ENCODE data around the gene SMIM10L2A.

The SMIM10L2A gene

DNA sequence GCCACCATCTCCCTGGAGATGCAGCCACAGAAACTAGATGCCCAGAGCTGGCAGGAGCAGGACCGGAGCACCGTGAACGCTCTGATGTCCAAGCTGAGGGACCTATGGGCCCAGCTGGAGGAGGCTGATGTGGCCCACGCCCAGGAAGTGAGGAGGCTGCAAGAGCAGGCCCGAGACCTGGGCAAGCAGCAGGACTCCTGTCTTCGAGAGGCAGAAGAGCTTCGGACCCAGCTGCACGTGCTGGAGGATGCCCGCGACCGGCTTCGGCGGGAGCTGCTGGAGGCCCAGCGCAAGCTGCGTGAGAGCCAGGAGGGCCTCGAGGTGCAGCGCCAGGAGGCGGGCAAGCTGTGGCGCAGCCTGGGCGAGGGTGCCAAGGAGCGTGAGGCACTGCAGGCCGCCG lies 14.2 kb downstream of the SMIM10L2A start:
- TF ChIP-seq EZH2 (IDR thresholded peaks at IDR 0.05; ENCODE audit: borderline replicate concordance, low read length) = no peak
- TF ChIP-seq, protein P1, sequence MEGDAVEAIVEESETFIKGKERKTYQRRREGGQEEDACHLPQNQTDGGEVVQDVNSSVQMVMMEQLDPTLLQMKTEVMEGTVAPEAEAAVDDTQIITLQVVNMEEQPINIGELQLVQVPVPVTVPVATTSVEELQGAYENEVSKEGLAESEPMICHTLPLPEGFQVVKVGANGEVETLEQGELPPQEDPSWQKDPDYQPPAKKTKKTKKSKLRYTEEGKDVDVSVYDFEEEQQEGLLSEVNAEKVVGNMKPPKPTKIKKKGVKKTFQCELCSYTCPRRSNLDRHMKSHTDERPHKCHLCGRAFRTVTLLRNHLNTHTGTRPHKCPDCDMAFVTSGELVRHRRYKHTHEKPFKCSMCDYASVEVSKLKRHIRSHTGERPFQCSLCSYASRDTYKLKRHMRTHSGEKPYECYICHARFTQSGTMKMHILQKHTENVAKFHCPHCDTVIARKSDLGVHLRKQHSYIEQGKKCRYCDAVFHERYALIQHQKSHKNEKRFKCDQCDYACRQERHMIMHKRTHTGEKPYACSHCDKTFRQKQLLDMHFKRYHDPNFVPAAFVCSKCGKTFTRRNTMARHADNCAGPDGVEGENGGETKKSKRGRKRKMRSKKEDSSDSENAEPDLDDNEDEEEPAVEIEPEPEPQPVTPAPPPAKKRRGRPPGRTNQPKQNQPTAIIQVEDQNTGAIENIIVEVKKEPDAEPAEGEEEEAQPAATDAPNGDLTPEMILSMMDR (IDR thresholded peaks at IDR 0.05; ENCODE audit: low read length) = no peak
- Histone ChIP-seq H3K4me3 (ENCODE audit: low read depth, low read length, poor library complexity, severe bottlenecking) (no peak overlapping the region), H3F3A (ENCODE audit: insufficient read depth, low read length) (no peaks in the 10 kb centered on the region), H3K27ac (ENCODE audit: low read depth, low read length, poor library complexity, severe bottlenecking) (no peak overlapping the region), H3K9ac (ENCODE audit: low read length) (no peak overlapping the region), H3K27me3 (ENCODE audit: insufficient read depth, low read length) (no peaks in the 10 kb centered on the region), H3K79me2 (ENCODE audit: insufficient read depth, low read length) (no peaks in the 10 kb centered on the region), H3K4me1 (ENCODE audit: insufficient read depth, low read length, severe bottlenecking) (no peaks in the 10 kb centered on the region), H3K36me3 (ENCODE audit: insufficient read depth, low read length) (no peaks in the 10 kb centered on the region), H3K9me2 (ENCODE audit: low read depth, low read length) (no peaks in the 10 kb centered on the region), H4K20me1 (ENCODE audit: insufficient read depth, low read length) (no peaks in the 10 kb centered on the region), H2AFZ (ENCODE audit: low read length) (no peak overlapping the region), H3K9me3 (ENCODE audit: low read length) (no peaks in the 10 kb centered on the region), H3K4me2 (ENCODE audit: low read length) (no peak overlapping the region)

DNA sequence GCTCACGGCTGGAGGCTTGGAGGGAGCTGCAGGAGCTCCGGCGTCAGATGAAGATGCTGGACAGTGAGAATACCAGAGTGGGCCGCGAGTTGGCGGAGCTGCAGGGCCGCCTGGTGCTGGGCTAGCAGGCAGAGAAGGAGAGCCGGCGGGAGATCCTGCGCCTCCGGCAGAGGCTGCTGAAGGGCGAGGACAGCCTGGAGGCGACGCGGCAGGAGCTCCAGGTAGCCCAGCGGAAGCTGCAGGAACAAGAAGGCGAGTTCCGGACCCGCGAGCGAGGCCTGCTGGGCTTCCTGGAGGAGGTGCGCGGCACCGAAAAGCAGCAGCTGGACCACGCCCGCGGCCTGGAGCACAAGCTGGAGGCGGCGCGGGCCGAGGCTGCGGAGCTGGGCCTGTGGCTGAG lies 14.7 kb downstream of the SMIM10L2A start:
- TF ChIP-seq, protein P1 (IDR thresholded peaks at IDR 0.05; ENCODE audit: low read length) = no peak
- TF ChIP-seq EZH2 (IDR thresholded peaks at IDR 0.05; ENCODE audit: borderline replicate concordance, low read length) = no peak
- Histone ChIP-seq H2AFZ (ENCODE audit: low read length) (no peak overlapping the region), H3K4me1 (ENCODE audit: insufficient read depth, low read length, severe bottlenecking) (no peaks in the 10 kb centered on the region), H3K9me2 (ENCODE audit: low read depth, low read length) (no peaks in the 10 kb centered on the region), H3F3A (ENCODE audit: insufficient read depth, low read length) (no peaks in the 10 kb centered on the region), H3K9me3 (ENCODE audit: low read length) (no peaks in the 10 kb centered on the region), H3K9ac (ENCODE audit: low read length) (no peak overlapping the region), H3K79me2 (ENCODE audit: insufficient read depth, low read length) (no peaks in the 10 kb centered on the region), H4K20me1 (ENCODE audit: insufficient read depth, low read length) (no peaks in the 10 kb centered on the region), H3K27me3 (ENCODE audit: insufficient read depth, low read length) (no peaks in the 10 kb centered on the region), H3K27ac (ENCODE audit: low read depth, low read length, poor library complexity, severe bottlenecking) (no peak overlapping the region), H3K4me2 (ENCODE audit: low read length) (no peak overlapping the region), H3K36me3 (ENCODE audit: insufficient read depth, low read length) (no peaks in the 10 kb centered on the region), H3K4me3 (ENCODE audit: low read depth, low read length, poor library complexity, severe bottlenecking) (no peak overlapping the region)

GRCh38 chrX:135436966-135437866 lies 15.5 kb downstream of the SMIM10L2A start:
- no peaks in the 10 kb centered on the region for H4K20me1 ChIP-seq (ENCODE audit: insufficient read depth, low read length)
- no peaks in the 10 kb centered on the region for H3K36me3 ChIP-seq (ENCODE audit: insufficient read depth, low read length)
- no peaks in the 10 kb centered on the region for H3K27me3 ChIP-seq (ENCODE audit: insufficient read depth, low read length)
- H3K4me1 ChIP-seq (ENCODE audit: insufficient read depth, low read length, severe bottlenecking) = no peaks in the 10 kb centered on the region
- H3K4me2 ChIP-seq (ENCODE audit: low read length) = no peak overlapping the region
- no peak overlapping the region for H3K4me3 ChIP-seq (ENCODE audit: low read depth, low read length, poor library complexity, severe bottlenecking)
- H2AFZ ChIP-seq (ENCODE audit: low read length) = no peak overlapping the region
- TF ChIP-seq, protein P1 (IDR thresholded peaks at IDR 0.05; ENCODE audit: low read length) = no peak
- TF ChIP-seq EZH2 (IDR thresholded peaks at IDR 0.05; ENCODE audit: borderline replicate concordance, low read length) = no peak
- no peaks in the 10 kb centered on the region for H3K9me2 ChIP-seq (ENCODE audit: low read depth, low read length)
- H3F3A ChIP-seq (ENCODE audit: insufficient read depth, low read length) = no peaks in the 10 kb centered on the region
- no peaks in the 10 kb centered on the region for H3K79me2 ChIP-seq (ENCODE audit: insufficient read depth, low read length)
- H3K27ac ChIP-seq (ENCODE audit: low read depth, low read length, poor library complexity, severe bottlenecking) = no peak overlapping the region
- no peak overlapping the region for H3K9ac ChIP-seq (ENCODE audit: low read length)
- no peaks in the 10 kb centered on the region for H3K9me3 ChIP-seq (ENCODE audit: low read length)

All from OCI-LY1 (cell line).